Activated naive CD8-positive, alpha-beta T cell (primary cell): ENCODE data around the gene ZNF213.

ENCODE experiments used
- H3K27ac Mint-ChIP-seq: one replicate; pipeline ENCODE4 v1.8.0; 2021; ENCODE audit warnings: mixed read lengths
- H3K27me3 Mint-ChIP-seq: one replicate; pipeline ENCODE4 v1.8.0; 2021; ENCODE audit warnings: mixed read lengths
- H3K36me3 Mint-ChIP-seq: one replicate; pipeline ENCODE4 v1.8.0; 2021; ENCODE audit warnings: mixed read lengths
- H3K4me1 Mint-ChIP-seq: one replicate; pipeline ENCODE4 v1.8.0; 2021; ENCODE audit warnings: low read depth, mixed read lengths
- H3K4me3 Mint-ChIP-seq: one replicate; pipeline ENCODE4 v1.8.0; 2021; ENCODE audit warnings: mild to moderate bottlenecking, mixed read lengths
- H3K9me3 Mint-ChIP-seq: one replicate; pipeline ENCODE4 v1.8.0; 2021; ENCODE audit warnings: low read depth, mixed read lengths

Gene ZNF213

DNA sequence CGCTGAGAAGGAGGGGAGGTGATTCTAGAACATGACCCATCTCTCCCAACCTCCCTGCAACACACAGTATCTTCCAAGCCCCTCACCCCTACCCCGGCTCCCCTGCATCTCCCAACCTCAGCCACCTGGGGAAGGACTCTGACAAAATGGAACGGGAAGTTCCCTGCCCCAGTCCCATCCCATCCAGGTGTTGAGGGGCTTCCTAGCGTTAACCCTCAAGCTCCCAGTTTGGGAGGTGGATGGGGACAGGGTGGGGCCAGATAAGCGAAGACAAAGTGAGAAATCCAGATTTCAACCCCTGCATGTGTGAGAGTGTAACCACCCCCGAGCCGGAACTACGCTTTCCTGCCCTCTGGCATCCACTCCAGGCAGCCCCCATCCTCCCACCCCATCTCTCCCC, 37.6 kb upstream of the ZNF213 start:
- Mint-ChIP-seq H3K27me3 (no peaks in the 10 kb centered on the region), H3K9me3 (no peaks in the 10 kb centered on the region), H3K4me3 (no peak overlapping the region), H3K4me1 (peaks cover 45% of the 10 kb centered on the region), H3K36me3 (no peaks in the 10 kb centered on the region), H3K27ac (no peak overlapping the region)

DNA sequence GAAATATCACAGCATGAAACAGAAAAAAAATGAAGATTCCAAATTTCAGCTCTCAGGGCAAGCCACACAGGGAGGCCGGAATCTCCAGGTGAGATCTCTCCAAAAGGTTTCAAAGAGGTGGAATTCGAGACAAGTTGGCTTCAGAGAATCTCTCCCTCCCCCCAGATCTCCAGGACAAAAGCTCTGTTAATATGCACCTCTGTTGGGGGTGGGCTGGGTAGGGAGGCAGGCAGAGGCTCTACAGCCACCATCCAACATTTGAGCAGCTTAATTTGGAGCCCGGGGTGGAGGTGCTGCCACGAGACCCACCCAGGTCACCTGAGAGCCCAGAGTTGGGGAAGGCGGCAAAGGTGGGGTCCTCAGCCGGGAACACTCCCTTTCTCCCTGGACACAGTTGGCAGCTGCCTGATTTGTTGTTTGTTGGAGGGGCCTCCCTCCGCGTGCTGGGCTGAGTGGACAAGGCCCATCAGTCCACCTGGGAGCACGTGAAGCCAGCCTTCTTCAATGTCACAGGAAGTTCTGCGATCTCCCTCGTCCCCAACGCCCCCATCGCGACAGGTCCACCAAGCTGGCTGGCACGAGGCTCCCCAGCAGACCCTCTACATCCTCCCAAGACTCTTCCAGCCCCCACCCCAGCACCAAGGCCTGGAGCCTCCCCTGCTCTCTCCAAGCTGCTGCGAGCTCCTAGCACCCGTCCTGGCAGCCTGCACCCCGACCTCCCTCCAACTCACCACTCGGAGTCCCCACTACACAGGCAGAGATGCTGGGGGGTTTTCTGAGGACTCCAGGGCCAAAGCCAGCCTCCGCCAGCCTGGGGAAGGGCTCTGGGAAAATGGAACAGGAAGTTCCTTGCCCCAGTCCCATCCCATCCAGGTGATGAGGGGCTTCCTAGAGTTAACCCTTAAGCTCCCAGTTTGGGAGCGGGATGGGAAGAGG, 36.1 kb upstream of the ZNF213 start, which contains the start of gene ZSCAN10:
TSS of gene ZSCAN10 (minus strand) at position 836 of the 936 bp plus-strand sequence. CDS start 6,357 bp downstream, outside the sequence.
- Mint-ChIP-seq H3K9me3 (no peaks in the 10 kb centered on the region), H3K36me3 (no peaks in the 10 kb centered on the region), H3K27ac (peak within 1 kb of the TSS; percentile 51), H3K4me1 (peaks cover 51% of the 10 kb centered on the region), H3K4me3 (peak within 1 kb of the TSS; percentile 65), H3K27me3 (no peaks in the 10 kb centered on the region)

DNA sequence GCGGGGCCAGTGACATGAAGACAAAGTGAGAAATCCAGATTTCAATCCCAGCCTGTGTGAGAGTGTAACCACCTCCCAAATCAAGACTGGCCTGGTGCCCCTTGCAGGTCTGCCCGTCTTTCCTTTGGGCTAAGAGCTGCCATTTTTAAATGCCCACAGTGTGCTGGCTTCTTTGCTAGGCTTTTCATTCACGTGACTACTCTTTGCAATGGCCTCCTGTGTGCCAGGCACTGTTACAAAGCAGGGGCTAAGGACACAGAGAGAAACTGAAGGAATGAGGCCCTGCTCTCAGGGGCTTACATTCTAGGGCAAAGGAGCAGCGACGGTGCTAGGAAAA, 35.5 kb upstream of the ZNF213 start:
- Mint-ChIP-seq H3K27ac (no peak overlapping the region), H3K4me1 (peaks cover 51% of the 10 kb centered on the region)

DNA sequence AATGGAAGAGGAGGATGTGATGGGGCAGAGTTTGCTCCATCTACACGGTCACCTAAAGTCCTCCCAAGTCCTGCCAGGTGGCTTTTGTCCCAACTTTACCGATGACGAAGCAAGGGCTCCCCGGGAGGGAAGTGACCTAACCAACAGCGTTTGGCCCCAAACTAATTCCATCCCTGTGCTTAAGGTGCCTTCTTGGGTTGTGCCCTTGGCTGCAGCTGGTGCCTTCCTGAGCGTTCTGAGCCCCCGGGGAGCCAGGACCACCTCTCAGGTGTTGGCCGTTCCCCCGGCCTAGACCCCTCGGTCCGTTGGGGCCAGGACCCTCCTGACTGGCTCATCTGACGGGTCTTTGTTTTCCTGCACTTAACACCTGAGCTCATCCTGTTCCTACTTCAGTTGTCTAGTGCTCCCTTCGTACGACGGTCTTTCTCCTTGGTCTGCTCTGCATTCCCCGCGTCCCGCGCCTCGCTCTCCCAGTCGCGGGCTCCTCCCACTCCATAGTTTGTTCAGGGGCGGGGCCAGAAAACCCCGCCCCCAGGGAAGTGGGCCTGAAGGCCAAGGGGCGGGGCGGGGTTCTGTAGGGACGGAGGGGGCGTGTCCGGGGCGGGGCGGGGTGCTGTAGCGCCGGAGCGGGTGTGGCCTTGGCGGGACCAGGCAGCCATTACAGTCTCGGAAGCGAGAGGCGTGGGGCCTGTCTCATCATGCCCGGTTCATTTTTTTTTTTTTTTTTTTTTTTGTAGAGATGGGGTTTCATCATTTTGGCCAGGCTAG, 34.9 kb upstream of the ZNF213 start:
- Mint-ChIP-seq H3K27me3 (no peaks in the 10 kb centered on the region), H3K4me3 (peak overlapping the region; percentile 65), H3K27ac (peak overlapping the region; percentile 51), H3K36me3 (no peaks in the 10 kb centered on the region), H3K9me3 (no peaks in the 10 kb centered on the region), H3K4me1 (peaks cover 48% of the 10 kb centered on the region)

More for the DNA sequence above, 35.5 kb upstream of the ZNF213 start:
- no peaks in the 10 kb centered on the region for H3K9me3 Mint-ChIP-seq
- no peak overlapping the region for H3K4me3 Mint-ChIP-seq
- H3K27me3 Mint-ChIP-seq: no peaks in the 10 kb centered on the region
- no peaks in the 10 kb centered on the region for H3K36me3 Mint-ChIP-seq

DNA sequence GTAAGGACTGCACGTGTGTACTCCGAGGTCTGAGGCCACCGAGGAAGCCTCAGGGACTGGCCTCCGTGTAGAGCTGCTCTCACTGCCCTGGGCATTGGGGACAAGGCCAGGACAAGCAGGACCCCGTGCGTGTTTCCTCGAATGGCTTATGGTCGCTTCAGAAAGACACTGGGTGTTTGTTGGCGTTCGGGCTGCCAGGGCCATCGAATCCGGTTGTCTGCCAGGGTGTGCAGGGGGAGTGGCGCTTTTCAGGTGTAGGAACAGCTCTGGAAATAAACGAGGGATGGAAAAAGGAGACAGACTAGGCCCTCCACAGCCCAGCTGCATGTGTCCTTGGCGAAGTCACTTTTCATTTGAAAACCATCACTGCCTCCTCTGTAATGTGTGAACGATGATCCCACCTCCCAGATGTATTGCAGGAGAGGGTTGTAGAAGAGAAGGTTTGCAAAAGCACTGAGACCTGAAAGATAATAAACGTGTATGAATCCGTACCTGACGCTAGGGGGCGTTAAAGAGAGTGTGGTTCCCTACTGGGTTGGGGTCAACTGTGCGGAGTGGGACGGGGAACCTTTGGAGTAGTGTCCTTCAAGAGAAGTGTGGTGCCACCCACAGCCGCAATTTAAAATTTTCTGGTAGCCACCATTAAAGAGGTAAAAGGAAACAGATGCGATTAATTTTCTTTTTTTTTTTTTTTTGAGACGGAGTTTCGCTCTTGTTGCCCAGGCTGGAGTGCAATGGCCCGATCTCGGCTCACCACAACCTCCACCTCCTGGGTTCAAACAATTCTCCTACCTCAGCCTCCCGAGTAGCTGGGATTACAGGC, 33.6 kb upstream of the ZNF213 start:
- peaks cover 48% of the 10 kb centered on the region for H3K4me1 Mint-ChIP-seq
- H3K27me3 Mint-ChIP-seq: no peaks in the 10 kb centered on the region
- H3K9me3 Mint-ChIP-seq: no peaks in the 10 kb centered on the region
- H3K27ac Mint-ChIP-seq: peak overlapping the region; percentile 84
- no peaks in the 10 kb centered on the region for H3K36me3 Mint-ChIP-seq
- H3K4me3 Mint-ChIP-seq: peak overlapping the region; percentile 82

DNA sequence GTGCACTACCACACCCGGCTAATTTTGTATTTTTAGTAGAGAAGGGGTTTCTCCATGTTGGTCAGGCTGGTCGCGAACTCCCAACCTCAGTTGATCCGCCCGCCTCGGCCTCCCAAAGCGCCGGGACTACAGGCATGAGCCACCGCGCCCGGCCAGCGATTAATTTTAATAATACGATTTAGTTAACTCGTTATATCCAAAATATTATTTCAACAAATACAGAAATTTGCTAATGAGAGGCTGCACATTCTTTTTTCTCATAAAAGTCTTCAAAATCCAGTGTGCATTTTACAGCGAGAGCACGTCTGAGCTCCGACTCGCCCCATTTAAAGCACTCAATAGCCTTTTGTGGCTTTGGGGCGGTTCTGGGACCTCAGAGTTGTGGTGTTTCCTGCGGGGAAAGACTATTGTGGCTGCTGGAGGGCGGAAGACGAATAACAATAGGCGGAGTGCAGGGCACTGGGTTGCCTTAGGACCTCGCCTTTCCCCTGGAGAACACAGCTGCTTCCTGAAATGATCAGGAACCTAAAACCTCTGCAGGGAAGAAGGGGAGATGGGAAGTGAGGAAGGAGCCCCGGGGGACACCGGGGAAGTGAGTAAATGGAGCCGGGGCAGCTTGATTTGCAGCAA, 32.9 kb upstream of the ZNF213 start:
- peaks cover 50% of the 10 kb centered on the region for H3K4me1 Mint-ChIP-seq
- H3K27me3 Mint-ChIP-seq: no peaks in the 10 kb centered on the region
- H3K4me3 Mint-ChIP-seq: peak overlapping the region; percentile 82
- peak overlapping the region; percentile 86 for H3K27ac Mint-ChIP-seq
- no peaks in the 10 kb centered on the region for H3K9me3 Mint-ChIP-seq
- H3K36me3 Mint-ChIP-seq: no peaks in the 10 kb centered on the region

DNA sequence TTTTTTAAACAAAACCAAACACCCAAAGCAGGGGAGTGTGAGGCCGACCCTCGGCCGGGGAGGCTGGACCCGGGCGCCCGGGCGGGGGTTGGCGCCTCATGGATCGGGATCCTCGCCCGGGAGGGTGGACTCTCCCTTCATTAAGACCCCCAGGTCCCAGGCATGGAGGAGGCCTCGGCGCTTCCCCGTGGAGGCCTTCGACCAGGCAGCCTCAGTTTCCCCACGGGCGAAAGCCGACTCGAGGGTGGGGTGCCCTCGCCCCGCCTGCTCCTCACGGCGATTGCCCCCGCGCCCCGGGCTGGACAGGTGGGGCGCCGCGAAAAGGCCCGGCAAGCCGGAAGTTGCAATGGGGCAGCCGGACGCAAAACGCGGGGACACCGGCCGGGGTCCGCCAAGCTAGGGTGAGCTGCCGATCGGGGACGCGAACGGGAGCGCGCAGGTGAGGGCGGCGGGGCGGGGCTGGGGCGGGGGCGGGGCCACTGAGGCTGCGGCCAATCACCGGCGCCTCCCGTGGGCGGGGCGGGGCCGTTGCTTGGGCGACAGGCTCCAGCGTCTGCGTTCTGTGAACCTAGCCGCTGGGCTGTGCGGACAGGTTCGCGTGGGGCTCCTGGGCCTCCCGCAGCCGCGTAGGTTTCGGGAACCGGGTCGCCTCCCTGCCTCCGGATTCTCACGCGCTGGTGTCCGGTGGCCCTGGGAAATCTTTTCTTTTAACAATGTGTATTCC, 28.5 kb upstream of the ZNF213 start:
- H3K36me3 Mint-ChIP-seq: no peaks in the 10 kb centered on the region
- H3K27ac Mint-ChIP-seq: peak overlapping the region; percentile 94
- H3K9me3 Mint-ChIP-seq: no peaks in the 10 kb centered on the region
- H3K4me3 Mint-ChIP-seq: peak overlapping the region; percentile 89
- no peaks in the 10 kb centered on the region for H3K27me3 Mint-ChIP-seq
- peaks cover 31% of the 10 kb centered on the region for H3K4me1 Mint-ChIP-seq

DNA sequence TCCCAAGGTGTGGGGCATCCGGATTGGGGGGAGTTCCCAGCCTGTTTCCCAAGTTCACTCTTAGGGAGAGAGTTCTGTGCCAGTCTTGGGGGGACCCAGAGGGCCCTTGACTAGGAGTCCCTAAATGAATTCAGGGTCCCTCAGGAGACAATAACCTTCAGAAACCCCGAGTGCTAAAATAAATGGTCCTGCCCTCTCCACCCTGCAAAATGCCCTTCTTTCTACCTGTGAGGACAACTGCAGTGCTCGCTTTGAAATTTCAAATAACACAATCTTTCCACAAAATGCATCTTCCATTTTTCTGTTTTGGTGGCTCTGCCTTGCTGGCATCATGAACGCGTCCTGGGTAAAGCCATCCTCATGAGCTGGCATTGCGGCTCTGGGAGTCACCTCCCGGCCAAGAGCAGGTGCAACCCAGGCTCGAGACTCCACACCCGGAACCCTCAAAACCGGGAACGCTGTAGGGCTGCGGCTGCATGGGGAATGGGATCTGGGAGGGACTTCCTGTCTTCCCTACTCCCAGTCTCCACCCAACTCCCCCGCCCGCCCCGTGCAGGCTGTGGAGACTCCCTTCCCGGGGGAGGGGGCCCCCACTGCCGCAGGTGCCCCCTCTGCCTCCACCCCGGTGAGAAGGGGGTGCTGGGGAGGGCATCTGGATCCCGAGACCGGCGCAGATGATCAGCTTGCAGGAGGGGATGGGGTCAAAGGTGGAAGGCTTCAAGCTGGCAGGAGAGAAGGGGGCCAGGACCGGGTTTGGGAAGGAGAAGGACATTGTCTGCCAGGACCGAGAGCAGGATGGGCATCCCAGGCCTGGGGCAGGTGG, 22.6 kb upstream of the ZNF213 start, which contains the start of gene ZNF205:
TSS of gene ZNF205 (plus strand) at position 529 of the 823 bp plus-strand sequence. CDS start 845 bp downstream, outside the sequence.
- Mint-ChIP-seq H3K9me3 (no peaks in the 10 kb centered on the region), H3K4me3 (no peak within 1 kb of the TSS), H3K4me1 (peaks cover 3% of the 10 kb centered on the region), H3K36me3 (peaks cover 3% of the 10 kb centered on the region), H3K27me3 (no peaks in the 10 kb centered on the region), H3K27ac (no peak within 1 kb of the TSS)

DNA sequence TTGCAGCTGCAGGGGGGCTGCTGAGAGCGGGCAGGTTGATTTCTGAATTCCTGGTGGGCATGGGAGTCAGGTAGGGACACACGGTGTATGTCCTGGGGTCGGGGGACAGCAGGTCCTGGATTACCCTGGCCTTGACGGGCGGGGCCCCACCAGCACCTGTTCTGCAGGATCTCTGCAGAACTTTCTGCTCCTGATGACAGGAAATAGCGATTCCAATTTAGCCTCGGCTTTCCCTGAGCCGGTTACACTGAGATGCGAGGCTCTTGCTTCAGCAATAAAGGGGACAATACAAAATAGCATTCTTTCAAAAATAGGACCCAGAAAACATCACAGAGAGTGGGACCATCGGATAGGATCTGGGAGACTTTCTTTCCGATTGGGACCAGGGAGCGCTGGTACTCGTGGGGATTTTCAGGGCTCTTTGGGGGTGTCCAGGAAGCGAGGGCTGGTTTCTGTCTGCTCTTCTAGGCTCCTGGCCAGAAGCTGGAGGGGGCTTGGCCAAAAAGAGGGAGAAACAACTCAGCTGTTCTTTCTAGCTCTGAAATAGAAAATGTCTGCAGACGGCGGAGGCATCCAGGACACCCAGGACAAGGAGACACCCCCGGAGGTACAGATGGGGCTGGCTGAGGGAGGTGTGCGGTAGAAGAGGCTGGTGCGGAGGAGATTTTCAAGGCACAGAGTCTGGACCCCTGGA, 21.8 kb upstream of the ZNF213 start:
- H3K9me3 Mint-ChIP-seq: no peaks in the 10 kb centered on the region
- H3K4me1 Mint-ChIP-seq: no peaks in the 10 kb centered on the region
- H3K36me3 Mint-ChIP-seq: peaks cover 3% of the 10 kb centered on the region
- no peak overlapping the region for H3K27ac Mint-ChIP-seq
- H3K4me3 Mint-ChIP-seq: no peak overlapping the region
- H3K27me3 Mint-ChIP-seq: no peaks in the 10 kb centered on the region

DNA sequence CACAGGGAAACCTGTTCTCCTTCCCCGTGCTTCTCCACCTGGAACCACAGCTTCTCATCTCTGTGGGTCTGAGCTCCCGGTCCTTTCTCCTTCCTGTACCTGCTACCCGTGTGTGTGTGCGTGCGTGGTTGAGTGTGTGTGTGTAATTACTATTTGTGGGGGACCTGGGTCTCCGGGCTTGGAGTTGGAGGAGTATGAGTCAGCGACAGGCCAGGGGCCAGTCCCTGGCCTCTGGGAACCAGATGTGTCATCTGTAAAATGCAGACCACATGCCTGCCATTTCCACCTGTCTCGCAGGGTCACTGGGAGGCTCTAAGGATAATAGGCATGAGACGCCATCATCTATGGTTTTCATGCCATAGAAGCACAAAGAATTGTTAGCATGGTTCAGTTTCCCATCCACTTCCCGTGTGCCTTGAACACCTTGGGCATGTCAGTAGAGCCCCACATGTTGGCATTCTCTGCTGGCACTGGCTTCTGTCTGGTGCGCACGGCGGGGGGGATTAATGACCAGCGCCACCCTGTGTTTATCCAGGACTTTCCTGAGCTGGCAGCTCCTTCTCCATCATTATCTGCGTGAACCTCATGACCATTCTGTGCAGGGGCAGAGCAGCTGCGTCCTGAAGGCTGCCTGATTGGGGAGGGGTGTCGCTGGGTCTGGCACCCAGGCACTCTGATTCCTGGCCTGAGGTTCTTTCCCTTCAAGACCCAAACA, 20.9 kb upstream of the ZNF213 start:
- H3K27ac Mint-ChIP-seq: no peak overlapping the region
- peaks cover 3% of the 10 kb centered on the region for H3K36me3 Mint-ChIP-seq

DNA sequence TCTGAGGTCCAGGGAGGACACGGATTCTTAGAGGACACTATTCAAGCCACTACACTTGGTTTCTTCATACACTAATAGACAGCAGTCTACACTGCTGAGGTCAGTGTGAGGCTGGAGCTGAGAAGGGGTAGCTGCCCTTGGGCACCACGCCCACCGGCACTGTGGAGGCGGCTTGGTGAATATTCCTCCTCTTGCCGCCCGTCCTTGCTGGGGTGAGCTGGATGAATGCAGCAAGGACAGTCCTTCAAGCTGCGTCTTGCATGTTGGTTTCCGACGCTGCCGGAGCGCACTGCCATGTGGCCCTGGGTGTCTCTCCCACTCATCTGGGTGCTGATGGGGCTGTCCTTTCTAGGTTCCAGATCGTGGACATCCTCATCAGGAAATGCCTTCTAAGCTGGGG, 19.8 kb upstream of the ZNF213 start:
- H3K36me3 Mint-ChIP-seq: peaks cover 3% of the 10 kb centered on the region
- H3K27ac Mint-ChIP-seq: no peak overlapping the region
- H3K4me1 Mint-ChIP-seq: no peaks in the 10 kb centered on the region
- H3K27me3 Mint-ChIP-seq: no peaks in the 10 kb centered on the region
- no peaks in the 10 kb centered on the region for H3K9me3 Mint-ChIP-seq
- no peak overlapping the region for H3K4me3 Mint-ChIP-seq

More for the DNA sequence above, 20.9 kb upstream of the ZNF213 start:
- Mint-ChIP-seq H3K4me3 (no peak overlapping the region), H3K4me1 (no peaks in the 10 kb centered on the region), H3K27me3 (no peaks in the 10 kb centered on the region), H3K9me3 (no peaks in the 10 kb centered on the region)

DNA sequence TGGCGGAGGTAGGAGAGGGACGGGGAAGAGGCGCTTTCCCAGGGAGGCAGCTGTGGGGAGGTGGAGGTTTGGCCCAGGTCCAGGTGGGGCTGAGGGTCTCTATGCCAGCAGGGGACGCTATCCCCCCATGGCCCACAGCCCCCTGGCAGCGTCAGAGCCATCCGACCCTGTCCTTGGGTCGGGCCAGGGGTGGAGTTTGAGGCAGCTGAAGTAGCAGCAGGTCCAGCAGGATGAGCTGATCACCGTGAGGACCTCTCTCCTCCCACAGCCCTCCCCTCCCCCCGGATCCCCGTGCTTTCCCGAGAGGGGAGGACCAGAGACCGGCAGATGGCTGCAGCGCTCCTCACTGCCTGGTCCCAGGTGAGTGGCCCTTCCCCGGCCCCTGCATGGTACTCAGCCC, 19.3 kb upstream of the ZNF213 start:
- no peak overlapping the region for H3K4me3 Mint-ChIP-seq
- no peaks in the 10 kb centered on the region for H3K9me3 Mint-ChIP-seq
- no peaks in the 10 kb centered on the region for H3K27me3 Mint-ChIP-seq
- H3K36me3 Mint-ChIP-seq: peaks cover 3% of the 10 kb centered on the region
- no peaks in the 10 kb centered on the region for H3K4me1 Mint-ChIP-seq
- H3K27ac Mint-ChIP-seq: no peak overlapping the region
